HepG2 (cell line): ENCODE results near the gene ARHGAP21. TPM values are rescaled to one million over a fixed set of nuclear protein-coding genes. Genes with fewer than 3 reads are reported as not detected.

Source experiments
- ATM ChIP-seq: fragments of 450-650 bp; IDR thresholded peaks from 2 replicates; pipeline ENCODE4 v1.7.1; 2017; ENCODE audit warnings: mild to moderate bottlenecking, borderline replicate concordance
- BCLAF1 ChIP-seq: fragments of 450-650 bp; IDR thresholded peaks from 2 replicates; pipeline ENCODE4 v1.6.1; 2017; ENCODE audit warnings: mild to moderate bottlenecking
- CC2D1A ChIP-seq: sonication (generic); formaldehyde crosslinking; IDR thresholded peaks from 2 replicates; pipeline ENCODE4 v1.8.1; 2023; ENCODE audit warnings: mild to moderate bottlenecking, missing genetic modification reagents
- ELF1 ChIP-seq: sonication (generic); formaldehyde crosslinking; IDR thresholded peaks from 2 replicates; pipeline ENCODE4 v1.4.0; 2020; ENCODE audit warnings: missing genetic modification reagents
- ETS1 ChIP-seq: sonication (generic); formaldehyde crosslinking; IDR thresholded peaks from 2 replicates; pipeline ENCODE4 v1.4.0; 2020; ENCODE audit warnings: missing genetic modification reagents
- GATA4 ChIP-seq: sonication (generic); IDR thresholded peaks from 2 replicates; pipeline ENCODE4 v1.6.1; 2016; ENCODE audit warnings: antibody characterized with exemption, low read depth, borderline replicate concordance
- GTF3A ChIP-seq: sonication (generic); formaldehyde crosslinking; conservative IDR thresholded peaks from 2 replicates; pipeline ENCODE4 v1.4.0; 2020; ENCODE audit warnings: mild to moderate bottlenecking, missing genetic modification reagents
- HNRNPH1 ChIP-seq: fragments of 200-400 bp; formaldehyde crosslinking; optimal IDR thresholded peaks from 2 replicates; pipeline ENCODE3; 2017; ENCODE audit warnings: mild to moderate bottlenecking, low read depth, low read length
- KDM5A ChIP-seq: fragments of 200-600 bp; sonication (generic); IDR thresholded peaks from 2 replicates; pipeline ENCODE4 v1.7.0; 2018; ENCODE audit warnings: antibody characterized with exemption, mild to moderate bottlenecking, low read length, borderline replicate concordance
- MED1 ChIP-seq: sonication (generic); formaldehyde crosslinking; IDR thresholded peaks from 2 replicates; pipeline ENCODE4 v1.4.0; 2020; ENCODE audit warnings: missing genetic modification reagents
- MTERF4 ChIP-seq: sonication (generic); formaldehyde crosslinking; IDR thresholded peaks from 2 replicates; pipeline ENCODE4 v1.8.0; 2023; ENCODE audit warnings: mild to moderate bottlenecking, missing genetic modification reagents
- RFXAP ChIP-seq: sonication (generic); formaldehyde crosslinking; IDR thresholded peaks from 2 replicates; pipeline ENCODE4 v1.4.0; 2020; ENCODE audit warnings: missing genetic modification reagents, borderline replicate concordance
- SMYD3 ChIP-seq: sonication (generic); formaldehyde crosslinking; IDR thresholded peaks from 2 replicates; pipeline ENCODE4 v1.8.1; 2023; ENCODE audit warnings: mild to moderate bottlenecking, missing genetic modification reagents
- TFE3 ChIP-seq: IDR thresholded peaks from 2 replicates; pipeline ENCODE4 v1.6.1; 2016
- ZBTB7A ChIP-seq: sonication (generic); formaldehyde crosslinking; IDR thresholded peaks from 2 replicates; pipeline ENCODE4 v1.8.0; 2022; ENCODE audit warnings: mild to moderate bottlenecking, missing genetic modification reagents
- ZNF329 ChIP-seq: sonication (generic); formaldehyde crosslinking; IDR thresholded peaks from 2 replicates; pipeline ENCODE4 v1.9.0; 2021; ENCODE audit warnings: low read depth, mild to moderate bottlenecking, missing genetic modification reagents
- ZNF333 ChIP-seq: sonication (generic); formaldehyde crosslinking; IDR thresholded peaks from 2 replicates; pipeline ENCODE4 v1.4.0; 2020; ENCODE audit warnings: mild to moderate bottlenecking, missing genetic modification reagents, borderline replicate concordance
- ZNF510 ChIP-seq: sonication (generic); formaldehyde crosslinking; IDR thresholded peaks from 2 replicates; pipeline ENCODE4 v1.4.0; 2020; ENCODE audit warnings: low read depth, mild to moderate bottlenecking, missing genetic modification reagents
- ZNF720 ChIP-seq: sonication (generic); formaldehyde crosslinking; IDR thresholded peaks from 2 replicates; pipeline ENCODE4 v1.4.0; 2020; ENCODE audit warnings: missing genetic modification reagents
- ZNF761 ChIP-seq: sonication (generic); formaldehyde crosslinking; conservative IDR thresholded peaks from 2 replicates; pipeline ENCODE4 v1.4.0; 2020; ENCODE audit warnings: mild to moderate bottlenecking, missing genetic modification reagents
- ZNF772 ChIP-seq: sonication (generic); formaldehyde crosslinking; IDR thresholded peaks from 2 replicates; pipeline ENCODE4 v1.5.0; 2020; ENCODE audit warnings: mild to moderate bottlenecking, missing genetic modification reagents
- ZNF775 ChIP-seq: sonication (generic); formaldehyde crosslinking; IDR thresholded peaks from 2 replicates; pipeline ENCODE4 v1.4.0; 2020; ENCODE audit warnings: missing genetic modification reagents, mild to moderate bottlenecking, moderate library complexity, borderline replicate concordance
- polyA plus RNA-seq, 8 experiments: library from polyadenylated mRNA; depleted of rRNA in 3 of 8; stranded (reverse) in 7 of 8; unstranded in 1 of 8; fragments of >200 nt; fragmentation: Illumina TruSeq in 4 of 8; extraction: Trizol in 4 of 8; gene quantifications; 2 replicates each; pipeline versions ENCODE4 v1.2.1 to v1.2.3, GENCODE V29; 2011 to 2016; ENCODE audit warnings: low read depth in 4 of 8, missing spikeins in 1 of 8, mixed read lengths in 1 of 8; ENCODE audit not compliant: insufficient read depth in 1 of 8
- total RNA-seq, 5 experiments: library from RNA; depleted of rRNA; stranded (reverse); fragments of >200 nt; fragmentation: Illumina TruSeq; extraction: Trizol; gene quantifications; 2 replicates each; pipeline ENCODE4 v1.2.3, GENCODE V29; 2016; ENCODE audit warnings: low read depth in 1 of 5
- TF ChIP-seq, protein P1 (sequence below): sonication (generic); formaldehyde crosslinking; IDR thresholded peaks from 2 replicates; pipeline ENCODE4 v1.5.1; 2020; ENCODE audit warnings: missing genetic modification reagents, mild to moderate bottlenecking, borderline replicate concordance

The ARHGAP21 gene
- total and polyA plus RNA-seq, 2 of the 13 experiments (the other 11 are each of a cell fraction or from before 2014, with no cell fraction given): 23.9 to 26.6 TPM

- no peak for TF ChIP-seq ZNF720 (CRISPR knock-in tag)
- peak; percentile 71; the same call in 1 of the 2 replicates for TF ChIP-seq MTERF4 (CRISPR knock-in tag)
- TF ChIP-seq ATM: no peak
- TF ChIP-seq ZNF510: no peak
- no peak for TF ChIP-seq HNRNPH1
- no peak for TF ChIP-seq TFE3
- no peak for TF ChIP-seq ZBTB7A (CRISPR knock-in tag)
- TF ChIP-seq GATA4: peak; percentile 78
- TF ChIP-seq GTF3A (CRISPR knock-in tag): no peak
- TF ChIP-seq CC2D1A (CRISPR knock-in tag): no peak
- TF ChIP-seq RFXAP: peak; percentile 85; the same call in 1 of the 2 replicates
- no peak for TF ChIP-seq ETS1 (CRISPR knock-in tag)
- no peak for TF ChIP-seq ZNF761 (CRISPR knock-in tag)
- TF ChIP-seq, protein P1, sequence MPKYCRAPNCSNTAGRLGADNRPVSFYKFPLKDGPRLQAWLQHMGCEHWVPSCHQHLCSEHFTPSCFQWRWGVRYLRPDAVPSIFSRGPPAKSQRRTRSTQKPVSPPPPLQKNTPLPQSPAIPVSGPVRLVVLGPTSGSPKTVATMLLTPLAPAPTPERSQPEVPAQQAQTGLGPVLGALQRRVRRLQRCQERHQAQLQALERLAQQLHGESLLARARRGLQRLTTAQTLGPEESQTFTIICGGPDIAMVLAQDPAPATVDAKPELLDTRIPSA (CRISPR knock-in tag): 0 out of 2 replicates have a peak, but pooled peaks have one; percentile 33
- peak; percentile 56 for TF ChIP-seq MED1
- 0 out of 2 replicates have a peak, but pooled peaks have one; percentile 56 for TF ChIP-seq ZNF333 (CRISPR knock-in tag)
- no peak for TF ChIP-seq ZNF775 (CRISPR knock-in tag)
- TF ChIP-seq BCLAF1: no peak
- no peak for TF ChIP-seq ELF1 (CRISPR knock-in tag)
- TF ChIP-seq ZNF772 (CRISPR knock-in tag): 0 out of 2 replicates have a peak, but pooled peaks have one; percentile 19
- TF ChIP-seq SMYD3 (CRISPR knock-in tag): no peak
- no peak; the same call in 1 of the 2 replicates for TF ChIP-seq KDM5A
- TF ChIP-seq ZNF329 (CRISPR knock-in tag): no peak
Measured at GRCh38 chr10:24724381-24725228, 918 bp upstream of the ARHGAP21 start (continued).
